Trophoblast cell (in vitro differentiated cells and primary cell): Measurements from ENCODE around the gene IL17RE.

ENCODE experiments used
- DNase-seq, 2 donors: peaks; one replicate each; pipeline ENCODE4 v3.0.0-alpha.2; 2016
- H2AFZ ChIP-seq: 2 replicates; pipeline ENCODE4 v1.6.1; 2013; ENCODE audit warnings: low read length, moderate library complexity, mild to moderate bottlenecking; ENCODE audit not compliant: insufficient read depth, poor library complexity
- H2AK5ac ChIP-seq: 2 replicates; pipeline ENCODE4 v1.6.1; 2013; ENCODE audit warnings: mild to moderate bottlenecking, low read length
- H2BK120ac ChIP-seq: 2 replicates; pipeline ENCODE4 v1.6.1; 2013; ENCODE audit warnings: low read length, mild to moderate bottlenecking, moderate library complexity; ENCODE audit not compliant: insufficient read depth, poor library complexity
- H2BK12ac ChIP-seq: 2 replicates; pipeline ENCODE4 v1.6.1; 2013; ENCODE audit warnings: mild to moderate bottlenecking, low read length, moderate library complexity
- H2BK5ac ChIP-seq: 2 replicates; pipeline ENCODE4 v1.6.1; 2013; ENCODE audit warnings: low read length, low read depth, moderate library complexity, mild to moderate bottlenecking; ENCODE audit not compliant: poor library complexity
- H3K14ac ChIP-seq: 2 replicates; pipeline ENCODE4 v1.6.1; 2013; ENCODE audit warnings: mild to moderate bottlenecking, low read length
- H3K18ac ChIP-seq: 2 replicates; pipeline ENCODE4 v1.6.1; 2013; ENCODE audit warnings: mild to moderate bottlenecking, low read length
- H3K23ac ChIP-seq: 2 replicates; pipeline ENCODE4 v1.6.1; 2013; ENCODE audit warnings: low read length
- H3K27ac ChIP-seq: 2 replicates; pipeline ENCODE4 v1.5.1; 2013; ENCODE audit warnings: low read depth, mild to moderate bottlenecking, inconsistent platforms, low read length, moderate library complexity
- H3K27me3 ChIP-seq: 2 replicates; pipeline ENCODE4 v1.6.1; 2013; ENCODE audit warnings: inconsistent platforms, mild to moderate bottlenecking, low read length, moderate library complexity; ENCODE audit not compliant: insufficient read depth
- H3K36me3 ChIP-seq, 2 experiments: 1 replicate in 1 of 2; 2 replicates in 1 of 2; pipeline ENCODE4 v1.6.1; 2013; ENCODE audit warnings: low read length in 2 of 2, mild to moderate bottlenecking in 2 of 2, moderate library complexity in 1 of 2; ENCODE audit not compliant: insufficient read depth in 2 of 2, control insufficient read depth in 1 of 2
- H3K4ac ChIP-seq: 2 replicates; pipeline ENCODE4 v1.6.1; 2013; ENCODE audit warnings: low read depth, mild to moderate bottlenecking, low read length, moderate library complexity
- H3K4me1 ChIP-seq, 2 experiments: 1 replicate in 1 of 2; 2 replicates in 1 of 2; pipeline ENCODE4 v1.6.1; 2013; ENCODE audit warnings: low read length in 2 of 2, mild to moderate bottlenecking in 2 of 2, moderate library complexity in 1 of 2; ENCODE audit not compliant: insufficient read depth in 2 of 2, control insufficient read depth in 1 of 2
- H3K4me2 ChIP-seq: 2 replicates; pipeline ENCODE4 v1.6.1; 2013; ENCODE audit warnings: inconsistent platforms, mild to moderate bottlenecking, low read length, moderate library complexity
- H3K4me3 ChIP-seq: 2 replicates; pipeline ENCODE4 v1.5.1; 2013; ENCODE audit warnings: mild to moderate bottlenecking, low read depth, low read length, inconsistent platforms
- H3K79me1 ChIP-seq: one replicate; pipeline ENCODE4 v1.6.1; 2013; ENCODE audit warnings: low read length
- H3K79me2 ChIP-seq: 2 replicates; pipeline ENCODE4 v1.6.1; 2013; ENCODE audit warnings: low read length, mild to moderate bottlenecking; ENCODE audit not compliant: control insufficient read depth, insufficient read depth, poor library complexity
- H3K9ac ChIP-seq: 2 replicates; pipeline ENCODE4 v1.6.1; 2013; ENCODE audit warnings: mild to moderate bottlenecking, low read length
- H3K9me3 ChIP-seq: 2 replicates; pipeline ENCODE4 v1.6.1; 2013; ENCODE audit warnings: low read depth, mild to moderate bottlenecking, control low read depth, inconsistent platforms, low read length; ENCODE audit not compliant: insufficient read depth
- H4K12ac ChIP-seq: 2 replicates; pipeline ENCODE4 v1.6.1; 2013; ENCODE audit warnings: low read depth, mild to moderate bottlenecking, low read length, moderate library complexity
- H4K8ac ChIP-seq: 2 replicates; pipeline ENCODE4 v1.6.1; 2013; ENCODE audit warnings: low read depth, mild to moderate bottlenecking, low read length, moderate library complexity
- H4K91ac ChIP-seq: one replicate; pipeline ENCODE4 v1.6.1; 2013; ENCODE audit warnings: low read depth, mild to moderate bottlenecking, low read length, moderate library complexity
- WGBS: extraction: QIAGEN DNeasy Blood & Tissue Kit; methylation state at CpG from one replicate; pipeline ENCODE4 v1.1.7; 2013; ENCODE audit warnings: missing lambda C conversion rate; ENCODE audit not compliant: insufficient read length, insufficient coverage; ENCODE audit errors: extremely low coverage; 5-methylcytosine and 5-hydroxymethylcytosine counted together

Gene IL17RE

DNA sequence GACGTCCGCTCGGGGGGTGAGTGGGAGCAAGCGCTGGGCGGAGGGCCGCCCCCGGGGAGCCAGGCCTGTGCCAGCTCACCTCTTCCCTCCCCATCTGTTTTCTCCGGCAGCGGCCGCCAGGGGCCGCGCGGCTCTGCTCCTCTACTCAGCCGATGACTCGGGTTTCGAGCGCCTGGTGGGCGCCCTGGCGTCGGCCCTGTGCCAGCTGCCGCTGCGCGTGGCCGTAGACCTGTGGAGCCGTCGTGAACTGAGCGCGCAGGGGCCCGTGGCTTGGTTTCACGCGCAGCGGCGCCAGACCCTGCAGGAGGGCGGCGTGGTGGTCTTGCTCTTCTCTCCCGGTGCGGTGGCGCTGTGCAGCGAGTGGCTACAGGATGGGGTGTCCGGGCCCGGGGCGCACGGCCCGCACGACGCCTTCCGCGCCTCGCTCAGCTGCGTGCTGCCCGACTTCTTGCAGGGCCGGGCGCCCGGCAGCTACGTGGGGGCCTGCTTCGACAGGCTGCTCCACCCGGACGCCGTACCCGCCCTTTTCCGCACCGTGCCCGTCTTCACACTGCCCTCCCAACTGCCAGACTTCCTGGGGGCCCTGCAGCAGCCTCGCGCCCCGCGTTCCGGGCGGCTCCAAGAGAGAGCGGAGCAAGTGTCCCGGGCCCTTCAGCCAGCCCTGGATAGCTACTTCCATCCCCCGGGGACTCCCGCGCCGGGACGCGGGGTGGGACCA, 30.4 kb downstream of the IL17RE start:
- Histone ChIP-seq H2BK5ac (no peak overlapping the region), H3K4me1 (peaks cover 8 to 12% of the 10 kb centered on the region in 2 experiments), H4K12ac (peak overlapping the region; percentile 78), H3K4me3 (peak overlapping the region; percentile 72), H3K27ac (peak overlapping the region; percentile 61), H2BK12ac (no peak overlapping the region), H2AK5ac (peak overlapping the region; percentile 75), H3K4me2 (peak overlapping the region; percentile 99), H2AFZ (peak overlapping the region; percentile 89), H3K18ac (peak overlapping the region; percentile 42), H3K79me1 (peaks cover 9% of the 10 kb centered on the region), H4K91ac (peak overlapping the region; percentile 41), H2BK120ac (peak overlapping the region; percentile 18), H3K27me3 (no peaks in the 10 kb centered on the region), H3K23ac (no peak overlapping the region), H3K9me3 (no peaks in the 10 kb centered on the region), H3K14ac (peak overlapping the region; percentile 83), H4K8ac (peak overlapping the region; percentile 47), H3K79me2 (peaks cover 4% of the 10 kb centered on the region), H3K9ac (peak overlapping the region; percentile 79), H3K4ac (peak overlapping the region; percentile 39), H3K36me3 (peaks cover 5 to 11% of the 10 kb centered on the region in 2 experiments)
- WGBS = no CpG with 5 or more reads among the region's 77 CpGs
- peak; percentile 69 to 80 for DNase-seq

DNA sequence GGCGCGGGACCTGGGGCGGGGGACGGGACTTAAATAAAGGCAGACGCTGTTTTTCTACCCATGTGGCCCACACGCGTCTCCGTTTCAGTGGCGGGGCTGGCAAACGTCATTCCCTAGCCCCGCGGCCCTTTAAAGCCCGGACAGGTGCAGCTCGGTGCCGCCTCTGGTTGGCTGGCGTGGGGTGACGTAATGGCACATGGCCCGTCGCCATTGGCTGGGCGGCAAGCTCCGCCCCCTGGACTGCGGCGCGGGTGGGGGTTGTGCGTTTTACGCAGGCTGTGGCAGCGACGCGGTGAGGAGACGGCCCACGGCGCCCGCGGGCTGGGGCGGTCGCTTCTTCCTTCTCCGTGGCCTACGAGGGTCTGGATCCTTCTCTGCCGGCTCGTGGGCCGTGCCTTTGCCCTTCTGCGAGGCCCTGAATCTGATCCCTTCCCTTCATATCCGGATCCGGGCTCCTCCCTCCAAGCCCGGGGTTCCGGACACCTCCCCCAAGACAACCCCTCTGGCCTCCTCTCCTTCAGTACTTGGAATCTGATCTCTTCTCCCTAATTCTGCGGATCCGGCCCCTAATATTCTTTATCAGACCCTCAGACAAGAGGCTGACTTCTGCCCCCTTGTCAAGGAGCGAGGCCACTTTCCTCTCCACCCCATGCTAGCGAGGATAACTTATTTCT, 31.1 kb downstream of the IL17RE start, which contains the start of gene CRELD1:
CRELD1 (plus strand) TSS at position 274 of the 674 bp plus-strand sequence. CDS start 605 bp downstream, outside the sequence.
- Histone ChIP-seq H3K9me3 (no peaks in the 10 kb centered on the region), H2AFZ (peak within 1 kb of the TSS; percentile 89), H3K4me1 (peaks cover 8 to 12% of the 10 kb centered on the region in 2 experiments), H2AK5ac (peak within 1 kb of the TSS; percentile 75), H4K8ac (peak within 1 kb of the TSS; percentile 80), H3K18ac (peak within 1 kb of the TSS; percentile 45), H2BK12ac (peak within 1 kb of the TSS; percentile 37), H3K27me3 (no peaks in the 10 kb centered on the region), H3K79me1 (peaks cover 9% of the 10 kb centered on the region), H3K14ac (peak within 1 kb of the TSS; percentile 83), H3K4me3 (peak within 1 kb of the TSS; percentile 84), H2BK5ac (peak within 1 kb of the TSS; percentile 58), H3K23ac (no peak within 1 kb of the TSS), H4K91ac (peak within 1 kb of the TSS; percentile 48), H2BK120ac (peak within 1 kb of the TSS; percentile 18), H3K36me3 (peaks cover 5 to 11% of the 10 kb centered on the region in 2 experiments), H3K9ac (peak within 1 kb of the TSS; percentile 79), H3K4me2 (peak within 1 kb of the TSS; percentile 99), H4K12ac (peak within 1 kb of the TSS; percentile 78), H3K27ac (peak within 1 kb of the TSS; percentile 61), H3K4ac (peak within 1 kb of the TSS; percentile 39), H3K79me2 (peaks cover 4% of the 10 kb centered on the region)
- DNase-seq = peak; percentile 92 to 96
- WGBS = no CpG with 5 or more reads among the region's 50 CpGs

DNA sequence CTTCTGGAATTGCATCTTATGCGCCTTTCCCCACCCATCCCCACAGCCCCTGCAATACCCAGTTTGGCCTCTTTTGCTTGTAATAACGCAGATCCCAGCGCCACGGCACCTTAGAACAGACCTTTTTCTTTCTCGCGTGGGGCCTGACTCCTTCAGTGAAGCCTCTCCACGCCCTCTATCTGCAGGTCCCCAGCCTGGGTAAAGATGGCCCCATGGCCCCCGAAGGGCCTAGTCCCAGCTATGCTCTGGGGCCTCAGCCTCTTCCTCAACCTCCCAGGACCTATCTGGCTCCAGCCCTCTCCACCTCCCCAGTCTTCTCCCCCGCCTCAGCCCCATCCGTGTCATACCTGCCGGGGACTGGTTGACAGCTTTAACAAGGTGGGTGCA, 31.6 kb downstream of the IL17RE start:
- H2AFZ ChIP-seq = peak overlapping the region; percentile 57
- DNase-seq = no peak
- H4K12ac ChIP-seq = peak overlapping the region; percentile 64

DNA sequence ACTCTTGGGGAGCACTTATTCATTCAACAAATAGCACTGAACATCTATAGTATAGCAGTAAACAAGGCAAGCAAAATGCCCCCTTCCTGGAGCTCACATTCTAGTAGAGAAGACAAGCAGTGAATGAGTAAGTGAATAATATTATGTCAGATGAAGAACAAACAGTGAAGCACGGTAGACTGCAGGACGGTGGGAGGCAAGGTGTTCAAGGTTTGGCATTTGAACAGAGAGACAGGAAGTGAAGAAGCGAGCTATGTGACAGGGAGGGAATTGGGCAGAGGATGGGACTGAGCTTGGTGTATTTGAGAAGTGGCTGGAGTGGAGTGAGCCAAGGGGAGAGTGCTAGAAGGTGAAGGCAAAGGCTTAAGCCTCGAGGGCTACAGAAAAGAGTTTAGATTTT, 32.3 kb downstream of the IL17RE start:
- Histone ChIP-seq H2BK120ac (no peak overlapping the region), H4K8ac (no peak overlapping the region), H2AFZ (no peak overlapping the region), H3K18ac (no peak overlapping the region), H3K4me3 (no peak overlapping the region), H3K23ac (no peak overlapping the region), H3K4ac (no peak overlapping the region), H4K91ac (no peak overlapping the region), H3K36me3 (peaks cover under 1 to 7% of the 10 kb centered on the region in 2 experiments), H2BK5ac (no peak overlapping the region), H3K4me2 (no peak overlapping the region), H3K79me1 (peaks cover 9% of the 10 kb centered on the region), H2BK12ac (no peak overlapping the region), H3K27ac (no peak overlapping the region), H3K9ac (no peak overlapping the region), H2AK5ac (no peak overlapping the region), H3K4me1 (peaks cover 8 to 12% of the 10 kb centered on the region in 2 experiments), H3K9me3 (no peaks in the 10 kb centered on the region), H3K27me3 (no peaks in the 10 kb centered on the region), H4K12ac (no peak overlapping the region), H3K79me2 (peaks cover 4% of the 10 kb centered on the region), H3K14ac (no peak overlapping the region)
- DNase-seq = no peak
- WGBS = no CpG with 5 or more reads among the region's 4 CpGs

More for the DNA sequence above, 31.6 kb downstream of the IL17RE start:
- Histone ChIP-seq H3K27ac (no peak overlapping the region), H3K4me3 (peak overlapping the region; percentile 13), H3K36me3 (peaks cover 5 to 11% of the 10 kb centered on the region in 2 experiments), H3K79me1 (peaks cover 9% of the 10 kb centered on the region), H2BK120ac (no peak overlapping the region), H3K4me1 (peaks cover 8 to 12% of the 10 kb centered on the region in 2 experiments), H3K79me2 (peaks cover 4% of the 10 kb centered on the region), H3K23ac (no peak overlapping the region), H3K9me3 (no peaks in the 10 kb centered on the region), H2BK5ac (no peak overlapping the region), H3K4ac (peak overlapping the region; percentile 3), H4K8ac (peak overlapping the region; percentile 80), H3K14ac (no peak overlapping the region), H3K4me2 (peak overlapping the region; percentile 99), H2BK12ac (no peak overlapping the region), H2AK5ac (no peak overlapping the region), H3K27me3 (no peaks in the 10 kb centered on the region), H4K91ac (peak overlapping the region; percentile 48), H3K9ac (peak overlapping the region; percentile 28), H3K18ac (peak overlapping the region; percentile 31)
- no CpG with 5 or more reads among the region's 11 CpGs for WGBS
